DMS79 treated with DMSO at 0.1 percent for 48 hours (cell line): Measurements from ENCODE around the gene COL13A1.

ENCODE experiments used
- DNase-seq: peaks from one replicate; lab custom pipeline; 2025; lab: John Stamatoyannopoulos, UW

COL13A1 gene

DNA sequence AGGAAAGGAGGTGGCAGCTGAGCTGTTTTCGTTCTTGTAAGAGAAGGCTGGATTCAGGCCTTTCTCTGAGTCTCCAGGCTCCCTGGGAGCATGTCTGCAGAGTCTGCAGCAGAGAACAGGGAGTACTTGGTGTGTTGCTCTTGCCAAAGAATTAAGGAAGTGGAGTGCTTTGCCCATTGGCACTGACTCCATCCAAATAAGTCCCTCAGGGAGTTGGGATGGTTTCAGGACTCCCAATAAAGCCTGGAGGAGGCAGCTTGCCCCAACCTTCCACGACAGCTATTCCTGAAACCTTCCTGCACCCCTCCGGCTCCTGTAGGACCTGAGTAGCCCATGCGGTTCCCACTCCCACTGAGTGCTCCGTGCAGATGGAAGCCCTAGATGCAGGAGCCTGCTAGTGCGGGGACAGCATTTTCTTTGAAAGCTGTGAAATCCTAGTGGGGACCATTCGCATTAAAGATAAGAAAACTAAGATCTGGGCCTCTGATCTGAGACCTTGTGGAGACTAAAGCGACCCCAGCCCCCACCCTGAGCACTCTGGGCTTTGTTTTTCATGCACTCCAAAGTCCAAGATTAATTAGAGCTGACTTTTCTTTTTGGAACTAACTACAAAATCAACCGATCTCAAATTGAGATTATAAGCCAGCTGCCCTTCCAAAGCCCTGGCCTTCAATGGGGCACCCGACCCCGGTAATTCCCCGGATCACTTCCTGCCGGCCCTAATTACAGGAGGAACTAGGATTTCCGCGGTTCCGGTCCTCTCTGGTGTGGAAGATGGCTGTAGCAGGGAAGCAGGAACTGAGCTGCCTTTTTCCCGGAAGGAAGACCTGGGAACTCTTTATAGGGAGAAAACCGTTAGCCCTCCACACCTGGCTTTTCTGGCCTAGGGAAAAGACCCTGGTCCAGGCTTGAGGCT, 110.2 kb downstream of the COL13A1 start:
- DNase-seq = no peak

DNA sequence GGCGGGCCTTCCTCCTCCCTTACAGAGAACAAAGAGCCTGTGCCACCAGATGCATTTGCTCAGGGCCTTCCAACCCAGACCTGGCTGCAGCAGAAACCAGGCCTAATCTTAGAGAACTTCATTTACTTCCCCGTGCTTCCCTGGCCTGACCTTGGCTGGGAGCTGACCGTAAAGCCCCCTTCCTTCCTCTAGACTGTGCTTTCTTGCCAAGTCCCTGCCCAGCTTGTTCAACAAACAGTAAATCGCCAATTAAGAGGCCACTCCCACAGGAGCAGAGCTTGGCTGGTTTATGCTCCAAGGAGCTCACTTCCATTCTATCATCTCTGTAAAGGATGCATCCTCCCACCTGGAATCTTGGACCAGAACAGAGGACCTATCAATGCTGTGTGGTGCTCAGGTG, 110.9 kb downstream of the COL13A1 start:
- DNase-seq = peak; percentile 25

- no peak for DNase-seq
Observed at GRCh38 chr10:69913606-69914382, 112.1 kb downstream of the COL13A1 start.

DNA sequence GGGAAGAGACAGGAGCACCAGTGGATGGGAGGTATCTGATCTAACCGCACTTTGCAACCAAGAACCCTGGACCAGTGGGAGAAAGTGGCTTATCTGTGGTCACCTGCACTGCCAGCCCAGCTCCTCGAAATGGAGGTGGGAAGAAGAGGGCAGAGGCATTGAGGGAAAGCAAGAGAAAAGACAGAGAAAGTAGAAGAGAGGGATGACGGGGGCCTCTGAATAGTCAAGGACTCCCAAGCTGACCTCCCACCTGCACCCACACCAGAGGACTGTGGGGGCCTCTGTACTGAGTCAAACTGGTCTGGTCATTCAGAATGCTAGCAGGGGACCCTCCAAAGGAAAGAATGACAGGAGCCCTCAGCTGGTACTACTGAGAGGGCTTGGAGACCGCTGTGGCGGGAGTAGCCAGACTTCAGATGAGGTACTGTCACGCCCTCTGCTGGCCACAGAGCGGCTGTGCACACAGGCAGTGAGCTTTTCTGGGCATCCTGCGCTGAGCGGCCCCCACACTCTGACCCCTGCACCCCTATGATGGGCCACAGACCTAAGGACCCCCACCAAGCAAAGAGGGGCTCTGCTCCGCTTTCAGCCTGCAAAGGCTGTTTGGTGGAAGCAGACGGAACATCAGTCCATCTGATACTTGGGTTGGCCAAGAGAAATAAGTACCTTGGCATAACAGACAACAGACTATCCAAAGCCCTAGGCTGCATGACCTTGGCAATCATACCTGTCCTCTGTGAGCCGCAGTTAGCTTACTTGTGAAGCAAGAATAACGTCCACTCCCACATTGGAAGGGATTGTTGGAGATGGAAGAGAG, 112.9 kb downstream of the COL13A1 start:
- DNase-seq = peak; percentile 18

GRCh38 chr10:69915215-69915560, 113.5 kb downstream of the COL13A1 start:
- DNase-seq = no peak

- DNase-seq = no peak
Observed at GRCh38 chr10:69916118-69916517, 114.4 kb downstream of the COL13A1 start.

- DNase-seq = no peak
Observed at GRCh38 chr10:69918036-69918435, 116.3 kb downstream of the COL13A1 start.

- no peak for DNase-seq
Observed at GRCh38 chr10:69919250-69919649, 117.5 kb downstream of the COL13A1 start.

DNA sequence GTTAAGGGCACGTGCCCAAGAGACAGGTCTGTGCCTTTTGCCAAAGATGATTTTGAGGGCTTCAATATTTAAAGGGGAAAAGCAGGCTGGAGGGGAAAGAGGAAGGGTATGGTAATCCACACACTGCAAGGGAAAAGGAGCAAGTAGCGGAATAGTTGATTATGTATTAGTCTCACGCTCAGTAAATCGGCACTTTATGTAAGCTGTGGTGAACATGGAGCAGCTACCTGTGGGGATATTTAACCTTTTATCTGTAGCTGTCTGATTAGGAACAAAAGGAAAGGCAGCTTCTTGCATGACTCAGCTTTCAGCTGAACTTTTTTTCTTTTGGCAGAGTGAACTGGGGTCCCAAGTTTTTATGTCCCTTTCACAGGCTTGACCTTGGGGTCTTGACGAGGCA, 123.4 kb downstream of the COL13A1 start:
- DNase-seq = no peak

- DNase-seq = no peak
Observed at GRCh38 chr10:69928339-69928738, 126.6 kb downstream of the COL13A1 start.

- no peak for DNase-seq
Observed at GRCh38 chr10:69929575-69929974, 127.9 kb downstream of the COL13A1 start.

GRCh38 chr10:69934768-69935167, 133.1 kb downstream of the COL13A1 start:
- DNase-seq = no peak

GRCh38 chr10:69936091-69936490, 134.4 kb downstream of the COL13A1 start:
- no peak for DNase-seq

GRCh38 chr10:69938541-69938991, 136.9 kb downstream of the COL13A1 start:
- DNase-seq = peak; percentile 89

- DNase-seq = no peak
Observed at GRCh38 chr10:69939061-69939460, 137.4 kb downstream of the COL13A1 start.

DNA sequence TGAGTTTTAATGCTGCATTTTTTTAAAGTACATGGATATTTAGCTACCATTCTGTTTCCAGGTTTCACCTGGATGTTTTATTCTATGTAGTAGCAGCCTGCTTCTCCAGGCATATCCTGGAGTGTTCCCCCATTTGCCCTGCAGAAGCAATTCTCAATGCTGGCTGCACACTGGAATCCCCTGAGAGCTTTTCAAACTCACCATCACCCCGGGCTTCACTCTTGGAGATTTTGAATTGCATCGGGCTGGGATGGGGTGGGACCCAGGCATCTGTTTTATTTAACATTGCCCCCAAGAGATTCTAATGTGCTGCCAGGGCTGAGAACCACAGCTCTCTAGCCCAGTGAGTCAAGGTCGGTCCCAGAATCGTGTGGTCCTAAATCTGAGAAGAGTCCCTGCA, 137.8 kb downstream of the COL13A1 start:
- DNase-seq = no peak

GRCh38 chr10:69941730-69942129, 140.0 kb downstream of the COL13A1 start:
- DNase-seq = no peak

- no peak for DNase-seq
Observed at GRCh38 chr10:69943292-69943820, 141.7 kb downstream of the COL13A1 start.

GRCh38 chr10:69944761-69945160, 143.1 kb downstream of the COL13A1 start:
- no peak for DNase-seq

- peak; percentile 82 for DNase-seq
Observed at GRCh38 chr10:69948261-69948660, 146.6 kb downstream of the COL13A1 start.

- no peak for DNase-seq
Observed at GRCh38 chr10:69949770-69950169, 148.1 kb downstream of the COL13A1 start.

- DNase-seq = no peak
Observed at GRCh38 chr10:69951658-69952057, 150.0 kb downstream of the COL13A1 start.
